Stimulated activated CD8-positive, alpha-beta memory T cell treated with anti-CD3 and anti-CD28 coated beads, Interleukin-12 subunit alpha, Interleukin-12 subunit beta, amount 100 ng/mL, for 24 hours (primary cell): ENCODE measurements around the gene RAD23A.
A peak's percentile ranks its signal among the peaks of the same experiment; 100 is the strongest.
"Not testable (repeated sequence)": the region's sequence is repeated elsewhere in the genome, so short reads cannot be mapped to it uniquely, and the experiment has no call there.

Source experiments
- DNase-seq: peaks from one replicate; pipeline ENCODE4 v3.0.0-alpha.2; 2020; ENCODE audit errors: extremely low read depth

The RAD23A gene

DNA sequence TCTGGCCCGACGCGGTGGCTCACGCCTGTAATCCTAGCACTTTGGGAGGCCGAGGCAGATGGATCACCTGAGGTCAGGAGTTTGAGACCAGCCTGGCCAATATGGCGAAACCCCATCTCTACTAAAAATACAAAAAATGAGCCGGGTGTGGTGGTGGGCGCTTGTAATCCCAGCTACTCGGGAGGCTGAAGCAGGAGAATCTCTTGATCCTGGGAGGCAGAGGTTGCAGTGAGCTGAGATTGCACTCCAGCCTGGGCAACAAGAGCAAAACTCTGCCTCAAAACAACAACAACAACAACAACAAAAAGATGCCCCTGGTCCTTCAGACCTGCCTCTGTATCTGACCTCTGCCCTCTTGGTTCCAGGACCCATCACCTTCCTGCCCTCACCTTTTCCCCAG is 9.9 kb downstream of the RAD23A start:
- DNase-seq: not testable (repeated sequence)

GRCh38 chr19:12955996-12956395 is 10.3 kb downstream of the RAD23A start:
- DNase-seq: no peak

- DNase-seq: peak; percentile 62
These were observed 11.1 kb downstream of the RAD23A start, which contains the start of gene GADD45GIP1 for GRCh38 chr19:12956446-12957388. Gene GADD45GIP1 (minus strand): TSS chr19:12957223. CDS start chr19:12957212, 11 bp downstream.

DNA sequence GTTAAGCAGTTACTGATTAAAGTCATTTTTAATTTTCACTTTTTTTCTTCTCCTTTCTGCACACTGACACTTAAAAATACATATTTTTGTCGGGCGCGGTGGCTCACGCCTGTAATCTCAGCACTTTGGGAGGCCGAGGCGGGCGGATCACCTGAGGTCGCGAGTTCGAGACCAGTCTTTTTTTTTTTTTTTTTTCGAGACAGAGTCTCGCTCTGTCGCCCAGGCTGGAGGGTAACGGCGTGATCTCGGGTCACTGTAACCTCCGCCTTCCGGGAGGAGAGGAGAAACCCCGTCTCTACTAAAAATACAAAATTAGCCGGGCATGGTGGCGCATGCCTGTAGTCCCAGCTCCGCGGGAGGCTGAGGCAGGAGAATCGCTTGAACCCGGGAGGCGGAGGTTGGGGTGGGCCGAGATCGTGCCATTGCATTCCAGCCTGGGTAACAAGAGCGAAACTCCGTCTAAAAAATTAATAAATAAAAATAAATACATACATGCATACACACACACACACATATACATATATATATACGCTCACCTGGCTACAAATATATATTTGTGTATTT is 11.8 kb downstream of the RAD23A start:
- DNase-seq: not testable (repeated sequence)

GRCh38 chr19:12959481-12959880 is 13.8 kb downstream of the RAD23A start:
- no peak for DNase-seq

DNA sequence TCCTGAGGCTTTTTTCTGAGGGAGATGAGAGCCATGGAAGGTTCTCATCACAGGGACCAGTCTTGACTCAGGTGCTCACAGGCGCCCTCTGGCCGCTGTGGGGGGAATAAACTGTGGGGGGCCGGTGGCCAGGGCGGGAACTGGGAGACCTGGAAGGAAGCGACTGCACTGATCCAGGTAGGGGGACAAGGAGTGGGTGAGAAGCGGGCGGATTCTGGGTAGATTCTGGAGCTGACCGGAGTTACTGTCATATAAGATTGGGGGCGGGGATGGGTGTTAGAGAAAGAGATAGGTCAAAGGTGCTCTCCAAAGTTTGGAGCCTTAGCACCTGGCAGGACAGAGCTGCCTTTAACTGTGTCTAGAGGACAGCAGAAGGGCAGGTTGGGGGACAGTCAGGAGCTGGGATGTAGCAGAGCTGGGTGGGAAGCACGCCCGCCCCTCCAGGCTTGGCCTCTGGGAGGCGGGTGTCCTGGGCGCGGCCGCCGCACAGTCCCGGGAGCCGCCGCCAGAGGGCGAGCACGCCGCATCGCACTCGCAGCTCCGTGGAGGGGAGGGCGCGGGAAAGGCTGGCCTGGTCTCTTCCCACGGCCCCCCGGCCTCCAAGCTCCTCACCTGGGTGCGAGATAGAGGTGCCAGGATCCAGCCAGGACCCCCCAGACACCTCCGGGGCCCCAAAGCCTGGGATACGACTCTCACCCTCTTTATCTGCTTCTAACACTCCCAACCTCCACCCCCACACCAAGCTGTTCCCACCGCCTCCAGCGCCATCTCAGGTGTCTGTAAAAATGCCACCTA is 19.6 kb downstream of the RAD23A start:
- peak; percentile 50 for DNase-seq

DNA sequence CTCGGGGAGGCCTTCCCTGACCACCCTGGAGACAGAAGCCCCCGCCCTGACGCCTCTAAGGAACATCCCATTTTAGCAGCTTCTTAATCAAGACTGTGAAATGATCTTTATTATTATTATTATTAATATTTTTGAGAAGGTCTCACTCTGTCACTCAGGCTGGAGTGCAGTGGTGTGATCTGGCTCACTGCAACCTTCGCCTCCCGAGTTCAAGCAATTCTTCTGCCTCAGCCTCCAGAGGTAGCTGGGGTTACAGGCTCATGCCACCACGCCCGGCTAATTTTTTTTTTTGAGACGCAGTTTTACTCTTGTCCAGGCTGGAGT is 20.1 kb downstream of the RAD23A start:
- no peak for DNase-seq

DNA sequence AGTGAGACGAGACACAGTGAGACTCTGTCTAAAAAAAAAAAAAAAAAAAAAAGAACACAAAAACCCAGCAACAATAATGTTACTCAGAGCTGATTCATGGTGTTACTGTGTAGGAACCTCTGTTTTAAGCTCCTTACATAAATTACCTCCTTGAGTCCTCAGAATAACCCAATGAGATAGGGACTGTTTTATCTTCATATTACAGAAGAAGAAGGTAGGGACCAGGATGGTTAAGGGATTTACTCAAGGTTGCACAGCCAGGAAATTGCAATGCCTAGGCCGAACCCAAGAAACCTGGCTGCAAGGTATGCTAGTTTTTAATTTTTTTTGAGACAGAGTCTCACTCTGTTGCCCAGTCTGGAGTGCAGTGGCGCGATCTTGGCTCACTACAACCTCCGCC is 22.2 kb downstream of the RAD23A start:
- DNase-seq: no peak

DNA sequence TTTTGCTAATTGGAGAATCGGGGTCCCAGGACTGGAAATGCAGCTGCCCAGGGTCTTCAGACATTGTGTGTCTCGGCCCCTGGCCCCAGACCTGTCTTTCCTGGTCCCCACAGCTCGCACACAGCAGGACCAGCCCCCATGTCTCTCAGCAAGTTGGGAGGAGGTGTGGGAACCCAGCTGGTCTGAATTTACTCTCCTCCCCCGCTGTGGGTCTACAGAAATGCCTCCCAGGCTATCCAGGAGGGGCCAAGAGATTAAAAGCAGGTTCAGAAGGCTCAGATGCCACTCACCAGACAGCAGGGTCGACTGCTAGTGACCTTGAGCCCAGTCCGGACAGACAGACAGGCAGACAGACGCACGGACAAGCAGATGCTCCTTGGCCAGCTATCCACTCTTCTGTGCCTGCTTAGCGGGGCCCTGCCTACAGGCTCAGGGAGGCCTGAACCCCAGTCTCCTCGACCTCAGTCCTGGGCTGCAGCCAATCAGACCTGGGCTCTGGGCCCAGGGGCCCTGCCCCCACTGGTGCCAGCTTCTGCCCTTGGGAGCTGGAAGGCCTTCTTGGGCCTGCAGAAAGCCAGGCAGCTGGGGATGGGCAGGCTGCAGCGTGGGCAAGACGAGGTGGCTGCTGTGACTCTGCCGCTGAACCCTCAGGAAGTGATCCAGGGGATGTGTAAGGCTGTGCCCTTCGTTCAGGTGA is 23.8 kb downstream of the RAD23A start, which contains the start of gene DAND5:
Gene DAND5 (plus strand): TSS at position 285 of the 697 bp plus-strand sequence. CDS start 85 bp downstream, at position 370.
- no peak for DNase-seq

DNA sequence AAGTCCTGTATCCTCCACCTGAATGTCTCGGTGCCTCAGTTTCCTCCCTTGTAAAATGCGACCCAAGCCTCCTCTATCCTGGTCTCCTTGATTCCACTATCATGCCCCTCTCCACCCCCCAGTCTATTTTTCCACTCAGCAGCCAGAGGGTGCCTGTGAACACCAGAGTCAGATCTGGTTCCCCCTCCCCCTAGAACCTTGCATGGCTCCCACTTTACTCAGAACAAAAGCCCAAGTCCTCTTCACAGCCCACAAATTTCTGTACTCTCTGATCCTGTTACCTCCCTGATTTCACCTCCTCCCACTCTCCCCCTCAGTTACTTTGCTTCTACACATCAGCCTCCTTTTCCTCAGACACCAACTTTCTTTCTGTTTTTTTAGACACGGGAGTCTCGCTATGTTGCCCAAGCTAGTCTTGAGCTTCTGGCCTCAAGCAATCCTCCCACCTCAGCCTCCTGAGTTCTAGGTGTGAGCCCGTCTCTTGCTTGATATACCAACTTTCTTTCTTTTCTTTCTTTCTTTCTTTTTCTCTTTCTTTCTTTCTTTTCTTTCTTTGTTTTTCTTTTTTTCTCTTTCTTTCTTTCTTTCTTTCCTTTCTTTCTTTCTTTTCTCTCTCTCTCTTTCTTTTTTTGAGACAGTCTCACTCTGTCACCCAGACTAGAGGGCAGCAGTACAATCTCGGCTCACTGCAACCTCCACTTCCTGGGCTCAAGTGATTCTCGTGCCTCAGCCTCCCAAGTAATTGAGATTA is 24.6 kb downstream of the RAD23A start:
- no peak for DNase-seq

GRCh38 chr19:12973236-12973635 is 27.6 kb downstream of the RAD23A start:
- DNase-seq: no peak

- no peak for DNase-seq
These were observed 28.9 kb downstream of the RAD23A start for GRCh38 chr19:12974301-12975220.

DNA sequence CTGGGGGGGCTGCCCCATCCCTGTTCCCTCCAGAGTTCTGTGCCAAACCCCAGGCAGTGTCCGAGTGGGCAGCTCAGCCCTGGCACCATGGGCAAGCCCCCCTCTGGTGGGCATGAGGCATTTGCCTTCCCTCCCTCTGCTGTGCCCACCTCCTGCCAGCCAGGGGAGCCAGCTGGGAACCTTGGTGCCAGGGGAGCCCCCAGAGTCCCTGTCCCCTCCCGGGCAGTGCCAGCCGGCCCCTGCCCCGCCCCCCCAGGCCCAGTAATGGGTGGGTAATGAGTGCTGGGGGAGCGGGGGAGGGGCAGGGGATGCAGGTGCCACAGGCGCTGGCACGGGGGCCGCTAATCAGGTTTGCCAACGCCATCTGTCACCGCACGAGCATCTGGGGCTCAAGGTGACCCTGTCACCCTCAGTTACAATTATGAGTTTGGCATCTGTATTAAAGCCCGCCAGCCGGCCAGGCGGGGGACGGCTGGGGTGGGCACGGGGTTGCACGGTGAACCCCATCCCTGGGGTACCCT is 29.6 kb downstream of the RAD23A start:
- no peak for DNase-seq

- DNase-seq: not testable (repeated sequence)
These were observed 30.4 kb downstream of the RAD23A start for GRCh38 chr19:12976109-12976508.

- no peak for DNase-seq
These were observed 34.3 kb downstream of the RAD23A start for GRCh38 chr19:12979974-12980373.

- DNase-seq: no peak
These were observed 37.0 kb downstream of the RAD23A start for GRCh38 chr19:12982648-12983047.

- DNase-seq: no peak
These were observed 37.4 kb downstream of the RAD23A start for GRCh38 chr19:12983091-12983490.

- peak; percentile 56 for DNase-seq
These were observed 38.0 kb downstream of the RAD23A start for GRCh38 chr19:12983542-12984142.

DNA sequence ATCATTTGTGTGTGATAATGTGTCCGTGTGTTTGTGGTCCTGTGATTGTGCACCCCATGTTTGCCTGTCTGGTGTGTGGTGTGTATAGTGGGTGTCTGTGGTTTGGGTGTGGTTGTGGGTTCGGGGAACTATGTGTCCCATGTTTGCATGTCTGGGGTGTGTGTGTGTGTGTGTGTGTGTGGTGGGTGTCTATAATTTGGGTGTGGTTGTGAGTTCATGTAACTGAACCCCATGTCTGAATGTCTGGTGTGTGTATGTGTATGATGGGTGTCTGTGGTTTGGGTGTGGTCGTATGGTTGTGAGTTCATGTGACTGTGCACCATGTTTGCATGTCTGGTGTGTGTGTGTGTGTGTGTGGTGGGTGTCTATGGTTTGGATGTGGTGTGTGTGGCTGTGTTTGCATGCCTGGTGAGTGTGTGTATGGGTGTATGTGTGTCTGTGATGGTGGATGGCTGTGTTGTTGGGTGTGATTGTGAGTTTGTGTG is 38.5 kb downstream of the RAD23A start:
- no peak for DNase-seq
